Activated B cell treated with CpG ODN at 0.5 μM for 24 hours (primary cell): ENCODE measurements around the gene UBE2QL1. TPM values are rescaled to one million over a fixed set of nuclear protein-coding genes. Genes with fewer than 3 reads are reported as not detected.

ENCODE experiments used
- ATAC-seq: fragments of 200-7000 bp; cut with Tn5 transposase; one replicate; pipeline ENCODE4 v1.10.0; 2021; ENCODE audit warnings: low read depth, mild to moderate bottlenecking, moderate library complexity
- CTCF ChIA-PET: fragments of 350-600 bp; sonication (Branson Sonifier 250); formaldehyde crosslinking; loops from one replicate; lab custom pipeline; 2021; ENCODE audit warnings: antibody characterized with exemption; lab: Charles Lee
- POLR2A ChIA-PET: fragments of 350-600 bp; sonication (Branson Sonifier 250); formaldehyde crosslinking; loops from one replicate; lab custom pipeline; 2021; ENCODE audit warnings: antibody characterized with exemption; lab: Charles Lee
- DNase-seq: peaks from one replicate; pipeline ENCODE4 v3.0.0; 2022
- H3K27ac Mint-ChIP-seq: one replicate; pipeline ENCODE4 v1.8.0; 2020; ENCODE audit warnings: mixed read lengths
- H3K27me3 Mint-ChIP-seq: one replicate; pipeline ENCODE4 v1.8.0; 2021; ENCODE audit warnings: mixed read lengths
- H3K36me3 Mint-ChIP-seq: one replicate; pipeline ENCODE4 v1.8.0; 2021; ENCODE audit warnings: low read depth, mixed read lengths
- H3K4me1 Mint-ChIP-seq: one replicate; pipeline ENCODE4 v1.8.0; 2021; ENCODE audit warnings: mixed read lengths
- H3K4me3 Mint-ChIP-seq: one replicate; pipeline ENCODE4 v1.8.0; 2020; ENCODE audit warnings: mild to moderate bottlenecking, mixed read lengths
- H3K9me3 Mint-ChIP-seq: one replicate; pipeline ENCODE4 v1.8.0; 2020; ENCODE audit warnings: mixed read lengths
- intact Hi-C: fragments of 100-400 bp; cut with micrococcal nuclease; formaldehyde crosslinking; loops from one replicate; pipeline ENCODE4 v1.15.1; 2024
- total RNA-seq: library from RNA; stranded (reverse); gene quantifications from 2 replicates; pipeline ENCODE4 v1.2.3, GENCODE V29; 2022
- TF ChIP-seq, protein P1 (sequence below): fragments of 200-600 bp; IDR thresholded peaks from one replicate; pipeline ENCODE4 v1.8.0; 2022; ENCODE audit warnings: antibody characterized with exemption, mild to moderate bottlenecking

Gene UBE2QL1
- total RNA-seq, 1 donor from 2014 or later, result 1.2 TPM

DNA sequence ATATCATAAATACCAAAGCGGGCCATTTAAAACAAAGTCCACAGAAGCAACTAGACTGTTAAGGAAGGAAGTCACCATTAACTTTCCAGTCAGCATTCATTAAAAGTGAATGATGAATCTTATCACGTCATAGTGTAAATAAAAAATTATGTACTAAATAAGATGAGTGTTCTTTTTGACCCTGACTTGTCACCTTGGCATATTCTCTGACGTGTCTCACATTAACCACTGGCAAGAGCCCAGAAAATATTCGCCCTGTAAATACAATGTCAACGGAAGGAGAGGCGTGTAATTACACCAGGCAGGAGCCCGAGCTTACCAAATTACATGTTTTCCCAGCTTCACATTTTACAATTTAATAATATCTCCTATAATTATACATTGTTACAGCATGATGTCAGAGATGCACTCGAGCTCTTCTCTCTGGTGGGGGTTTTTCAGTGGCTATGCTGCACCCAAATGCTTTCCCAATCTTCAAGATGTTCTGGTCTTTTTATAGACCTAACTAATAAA, 29.3 kb upstream of the UBE2QL1 start:
- TF ChIP-seq, protein P1, sequence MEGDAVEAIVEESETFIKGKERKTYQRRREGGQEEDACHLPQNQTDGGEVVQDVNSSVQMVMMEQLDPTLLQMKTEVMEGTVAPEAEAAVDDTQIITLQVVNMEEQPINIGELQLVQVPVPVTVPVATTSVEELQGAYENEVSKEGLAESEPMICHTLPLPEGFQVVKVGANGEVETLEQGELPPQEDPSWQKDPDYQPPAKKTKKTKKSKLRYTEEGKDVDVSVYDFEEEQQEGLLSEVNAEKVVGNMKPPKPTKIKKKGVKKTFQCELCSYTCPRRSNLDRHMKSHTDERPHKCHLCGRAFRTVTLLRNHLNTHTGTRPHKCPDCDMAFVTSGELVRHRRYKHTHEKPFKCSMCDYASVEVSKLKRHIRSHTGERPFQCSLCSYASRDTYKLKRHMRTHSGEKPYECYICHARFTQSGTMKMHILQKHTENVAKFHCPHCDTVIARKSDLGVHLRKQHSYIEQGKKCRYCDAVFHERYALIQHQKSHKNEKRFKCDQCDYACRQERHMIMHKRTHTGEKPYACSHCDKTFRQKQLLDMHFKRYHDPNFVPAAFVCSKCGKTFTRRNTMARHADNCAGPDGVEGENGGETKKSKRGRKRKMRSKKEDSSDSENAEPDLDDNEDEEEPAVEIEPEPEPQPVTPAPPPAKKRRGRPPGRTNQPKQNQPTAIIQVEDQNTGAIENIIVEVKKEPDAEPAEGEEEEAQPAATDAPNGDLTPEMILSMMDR, result no peak
- DNase-seq (no peak), ATAC-seq (no peak)
- H3K9me3 Mint-ChIP-seq, result no peaks in the 10 kb centered on the region
- H3K36me3 Mint-ChIP-seq, result no peaks in the 10 kb centered on the region
- H3K4me1 Mint-ChIP-seq, result no peaks in the 10 kb centered on the region
- POLR2A ChIA-PET, result no interaction called here
- H3K27ac Mint-ChIP-seq, result no peak overlapping the region
- intact Hi-C loops, result no loop called here
- no peak overlapping the region for H3K4me3 Mint-ChIP-seq
- peaks cover 16% of the 10 kb centered on the region for H3K27me3 Mint-ChIP-seq
- CTCF ChIA-PET, result no interaction called here

DNA sequence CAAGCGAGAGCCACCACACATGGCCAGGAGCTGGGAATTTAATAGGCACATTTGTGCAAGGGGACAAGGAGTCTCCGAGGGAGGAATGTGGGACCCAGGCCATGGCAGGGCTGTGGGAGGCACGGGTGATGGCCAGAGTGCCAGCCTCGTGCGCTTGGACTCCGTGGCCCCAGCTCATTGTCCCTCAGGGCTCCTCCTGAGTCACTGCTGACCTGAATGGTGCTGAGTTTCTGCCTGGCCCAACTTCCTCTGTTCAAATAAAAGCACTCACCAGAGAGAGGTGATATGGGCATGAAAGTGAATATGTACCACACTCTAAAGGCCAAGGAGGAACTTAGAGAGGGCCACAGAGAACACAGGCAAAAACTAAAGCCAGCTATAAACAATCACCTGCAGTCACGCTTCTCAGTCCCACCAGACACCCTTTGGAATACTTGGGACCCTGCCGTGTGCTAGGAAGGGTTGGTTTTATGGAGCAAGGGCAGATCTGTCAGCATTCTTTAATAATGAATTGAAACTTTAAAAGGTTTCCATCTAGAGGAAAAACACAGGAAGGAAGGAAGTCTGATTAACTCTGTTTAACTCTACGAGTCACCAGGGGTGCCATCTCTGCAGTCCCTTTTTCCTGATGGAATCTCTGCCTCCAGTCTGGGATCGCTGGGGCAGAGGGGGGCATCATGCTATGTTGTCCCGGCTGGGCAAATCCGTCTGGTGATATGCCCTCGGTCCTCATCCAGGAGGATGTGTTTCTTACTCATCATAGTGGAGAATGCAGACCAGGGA, 25.1 kb upstream of the UBE2QL1 start:
- ChIA-PET POLR2A (no interaction called here), CTCF (no interaction called here)
- ATAC-seq (no peak), DNase-seq (no peak)
- no peaks in the 10 kb centered on the region for H3K36me3 Mint-ChIP-seq
- TF ChIP-seq, protein P1, result no peak
- no peaks in the 10 kb centered on the region for H3K4me1 Mint-ChIP-seq
- intact Hi-C loops, result no loop called here
- no peak overlapping the region for H3K4me3 Mint-ChIP-seq
- H3K27ac Mint-ChIP-seq, result no peak overlapping the region
- no peaks in the 10 kb centered on the region for H3K9me3 Mint-ChIP-seq
- peaks cover 24% of the 10 kb centered on the region for H3K27me3 Mint-ChIP-seq

DNA sequence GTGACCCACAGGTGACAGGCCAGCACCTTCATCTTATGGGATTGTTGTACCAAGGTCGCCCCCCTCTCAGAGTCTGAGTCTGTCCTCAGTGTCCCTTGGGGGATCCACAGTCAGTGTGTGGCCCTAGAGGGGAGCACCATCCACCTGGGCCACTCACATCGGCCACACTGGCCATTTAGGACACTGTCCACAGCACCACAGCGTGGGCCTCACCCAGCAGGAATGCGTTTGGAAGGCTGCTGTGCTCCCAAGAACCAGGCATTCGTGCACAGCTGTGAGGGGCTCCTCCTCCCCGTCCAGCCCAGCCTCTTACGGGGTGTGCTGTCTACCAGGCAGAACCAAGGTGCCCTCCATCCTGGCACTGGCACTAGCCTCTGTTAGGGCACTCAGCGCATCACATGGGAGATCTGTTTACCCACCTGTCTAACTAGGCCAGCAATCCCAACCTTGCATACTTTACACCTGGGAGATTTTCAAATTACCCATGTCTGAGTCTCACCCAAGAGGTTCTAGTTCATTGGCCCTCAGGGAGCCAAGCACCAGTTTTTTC, 24.5 kb upstream of the UBE2QL1 start:
- no peaks in the 10 kb centered on the region for H3K4me1 Mint-ChIP-seq
- no peak overlapping the region for H3K4me3 Mint-ChIP-seq
- TF ChIP-seq, protein P1, result no peak
- intact Hi-C loops, result no loop called here
- H3K9me3 Mint-ChIP-seq, result no peaks in the 10 kb centered on the region
- H3K27ac Mint-ChIP-seq, result no peak overlapping the region
- peaks cover 22% of the 10 kb centered on the region for H3K27me3 Mint-ChIP-seq
- H3K36me3 Mint-ChIP-seq, result no peaks in the 10 kb centered on the region
- DNase-seq (no peak), ATAC-seq (no peak)
- CTCF ChIA-PET, result no interaction called here
- POLR2A ChIA-PET, result no interaction called here

DNA sequence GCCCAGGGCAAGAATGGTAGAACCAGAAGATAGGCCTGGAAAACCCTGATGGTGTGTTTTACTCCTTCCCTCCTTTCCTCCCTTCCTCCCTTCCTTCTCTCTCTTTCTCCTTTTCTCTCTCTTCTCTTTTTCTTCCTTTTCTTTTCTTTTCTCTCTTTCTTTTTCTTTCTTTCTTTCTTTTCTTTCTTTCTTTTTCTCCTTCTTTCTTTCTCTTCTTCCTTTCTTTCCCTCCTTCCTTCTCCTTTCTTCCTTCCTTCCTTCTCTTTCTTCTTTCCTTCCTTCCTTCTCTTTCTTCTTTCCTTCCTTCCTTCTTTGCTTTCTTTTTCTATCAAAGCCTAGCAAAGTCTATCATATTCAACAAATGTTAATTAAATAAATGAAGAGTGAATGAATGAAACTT, 24.0 kb upstream of the UBE2QL1 start:
- no peaks in the 10 kb centered on the region for H3K9me3 Mint-ChIP-seq
- TF ChIP-seq, protein P1, result no peak
- intact Hi-C loops, result no loop called here
- no peak overlapping the region for H3K4me3 Mint-ChIP-seq
- POLR2A ChIA-PET, result no interaction called here
- H3K27me3 Mint-ChIP-seq, result peaks cover 25% of the 10 kb centered on the region
- ATAC-seq (no peak), DNase-seq (no peak)
- H3K27ac Mint-ChIP-seq, result no peak overlapping the region
- CTCF ChIA-PET, result no interaction called here
- H3K4me1 Mint-ChIP-seq, result no peaks in the 10 kb centered on the region
- no peaks in the 10 kb centered on the region for H3K36me3 Mint-ChIP-seq

DNA sequence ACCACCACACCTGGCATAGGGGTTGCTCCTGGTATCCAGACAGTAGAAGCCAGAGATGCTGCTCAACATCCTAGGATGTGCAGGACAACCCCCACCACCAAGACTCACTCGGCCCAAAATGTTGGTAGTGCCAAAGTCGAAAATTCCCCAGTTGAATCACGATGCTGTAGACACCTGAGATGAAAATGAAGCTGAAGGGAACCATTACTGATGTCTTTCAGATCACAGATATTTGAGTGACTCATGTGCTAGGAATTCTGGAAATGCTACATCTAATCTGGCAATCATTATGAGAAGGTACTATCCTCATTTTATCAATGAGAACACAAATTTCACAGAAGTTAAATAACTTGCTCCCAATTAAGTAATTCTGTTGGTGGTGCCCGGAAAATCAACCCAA, 21.0 kb upstream of the UBE2QL1 start:
- no peaks in the 10 kb centered on the region for H3K9me3 Mint-ChIP-seq
- no peaks in the 10 kb centered on the region for H3K4me1 Mint-ChIP-seq
- no peaks in the 10 kb centered on the region for H3K36me3 Mint-ChIP-seq
- intact Hi-C loops, result no loop called here
- no peak for ATAC-seq
- H3K27ac Mint-ChIP-seq, result no peak overlapping the region
- CTCF ChIA-PET, result no interaction called here
- no peak overlapping the region for H3K4me3 Mint-ChIP-seq
- POLR2A ChIA-PET, result no interaction called here
- TF ChIP-seq, protein P1, result no peak
- peaks cover 19% of the 10 kb centered on the region for H3K27me3 Mint-ChIP-seq
- no peak for DNase-seq
